Measurements from ENCODE around the gene HPD. TPM values are rescaled to one million over a fixed set of nuclear protein-coding genes. Genes with fewer than 3 reads are reported as not detected.
A peak's percentile ranks its signal among the peaks of the same experiment; 100 is the strongest.

The HPD gene
- total RNA-seq, 1 experiment from 2014 or later: 0.20 TPM

- peaks cover 62% of the 10 kb centered on the region for H3K36me3 Mint-ChIP-seq (ENCODE audit: insufficient read depth, unreplicated experiment)
- TSS peak; percentile 47 for BruUV-seq (replicated peaks)
- H3K27me3 Mint-ChIP-seq (ENCODE audit: insufficient read depth, unreplicated experiment): no peaks in the 10 kb centered on the region
- no peaks in the 10 kb centered on the region; the same call in 1 of the 2 replicates for H3K36me3 ChIP-seq (ENCODE audit: control insufficient read depth, insufficient read depth, low read length)
- POLR2A ChIA-PET: interaction anchor here (0.5 to 2.2 kb wide), 5 partner anchors 8 to 1714 kb away, joined by 4 to 17 read pairs (median 10); partner anchors contain the start of genes PSMD9 and RHOF
- no peaks in the 10 kb centered on the region for H3K27me3 ChIP-seq (replicated peaks; ENCODE audit: control insufficient read depth, insufficient read depth, low read length)
- peaks cover 28% of the 10 kb centered on the region for H3K4me1 Mint-ChIP-seq (ENCODE audit: low read depth, unreplicated experiment)
- no peaks in the 10 kb centered on the region for H3K9me3 ChIP-seq
- CTCF ChIA-PET: interaction anchor here (0.6 to 3.1 kb wide), 4 partner anchors 8 to 87 kb away, joined by 3 to 46 read pairs (median 6); partner anchors contain the start of genes PSMD9 and RHOF
- peak overlapping the region; percentile 81 for H3K4me3 Mint-ChIP-seq (ENCODE audit: unreplicated experiment)
- H3K4me1 ChIP-seq: peaks cover 29% of the 10 kb centered on the region
- intact Hi-C loops (cut with micrococcal nuclease; ENCODE audit: unreplicated experiment): loop anchor here (10.0 kb wide), 1 partner anchor 733 kb away; no protein-coding TSS in a partner anchor
- H3K9me3 Mint-ChIP-seq (ENCODE audit: unreplicated experiment): no peaks in the 10 kb centered on the region
- TF ChIP-seq CTCF (IDR thresholded peaks at IDR 0.05; ENCODE audit: insufficient read depth in 1 of 2, low read depth in 1 of 2, low read length in 1 of 2, severe bottlenecking in 1 of 2, unreplicated experiment in 1 of 2): no peak
- H3K27ac Mint-ChIP-seq (ENCODE audit: unreplicated experiment): peak overlapping the region; percentile 96
- H3K4me3 ChIP-seq (ENCODE audit: low read depth, low read length): peak overlapping the region; percentile 80
- no peak for DNase-seq
These were observed 56.8 kb downstream of the HPD start for GRCh38 chr12:121801595-121802484.

- no TSS peak for BruUV-seq (replicated peaks)
- DNase-seq: peak; percentile 73 to 75
These were observed 57.7 kb downstream of the HPD start for GRCh38 chr12:121800694-121801594.

More at GRCh38 chr12:121800694-121801594, 57.7 kb downstream of the HPD start:
- no peaks in the 10 kb centered on the region for H3K27me3 ChIP-seq (replicated peaks; ENCODE audit: control insufficient read depth, insufficient read depth, low read length)
- POLR2A ChIA-PET: interaction anchor here (0.6 to 2.2 kb wide), 4 partner anchors 88 to 1715 kb away, joined by 4 to 10 read pairs (median 9); partner anchors contain the start of gene PSMD9
- H3K4me3 ChIP-seq (ENCODE audit: low read depth, low read length): peak overlapping the region; percentile 80
- intact Hi-C loops (cut with micrococcal nuclease; ENCODE audit: unreplicated experiment): loop anchor here (10.0 kb wide), 1 partner anchor 734 kb away; no protein-coding TSS in a partner anchor
- no peaks in the 10 kb centered on the region; the same call in 1 of the 2 replicates for H3K36me3 ChIP-seq (ENCODE audit: control insufficient read depth, insufficient read depth, low read length)
- peak overlapping the region; percentile 81 for H3K4me3 Mint-ChIP-seq (ENCODE audit: unreplicated experiment)
- H3K36me3 Mint-ChIP-seq (ENCODE audit: insufficient read depth, unreplicated experiment): peaks cover 59% of the 10 kb centered on the region
- CTCF ChIA-PET: interaction anchor here (0.6 to 3.1 kb wide), 5 partner anchors 7 to 1441 kb away, joined by 3 to 46 read pairs (median 5); partner anchors contain the start of genes PSMD9 and RHOF
- no peaks in the 10 kb centered on the region for H3K9me3 Mint-ChIP-seq (ENCODE audit: unreplicated experiment)
- H3K27ac Mint-ChIP-seq (ENCODE audit: unreplicated experiment): peak overlapping the region; percentile 96
- H3K4me1 Mint-ChIP-seq (ENCODE audit: low read depth, unreplicated experiment): peaks cover 21% of the 10 kb centered on the region
- H3K4me1 ChIP-seq: peaks cover 35% of the 10 kb centered on the region
- H3K27me3 Mint-ChIP-seq (ENCODE audit: insufficient read depth, unreplicated experiment): no peaks in the 10 kb centered on the region
- H3K9me3 ChIP-seq: no peaks in the 10 kb centered on the region
- no peak for TF ChIP-seq CTCF (IDR thresholded peaks at IDR 0.05; ENCODE audit: insufficient read depth in 1 of 2, low read depth in 1 of 2, low read length in 1 of 2, severe bottlenecking in 1 of 2, unreplicated experiment in 1 of 2)

All from Caco-2 (cell line).